ENCODE measurements around the gene FARS2.

DNA sequence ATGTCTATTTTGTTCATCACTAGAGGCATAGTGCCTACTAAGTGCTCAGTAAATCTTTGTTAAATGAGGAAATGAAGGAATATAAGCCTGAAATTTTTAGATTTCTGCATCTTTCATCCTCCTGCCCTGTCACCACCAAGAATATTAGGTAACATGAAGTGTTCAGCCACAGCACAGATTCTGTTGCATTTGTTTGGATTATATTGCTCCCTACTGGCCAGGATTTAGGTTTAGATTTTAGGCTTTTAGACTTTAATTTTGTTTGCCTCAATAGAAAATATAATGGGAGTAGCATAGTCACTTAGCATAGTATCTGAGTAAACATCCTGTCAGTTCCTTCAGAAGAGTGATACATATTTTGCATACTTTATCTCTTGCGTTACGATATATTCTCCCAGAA lies 14.2 kb downstream of the FARS2 start:
- TF ChIP-seq, protein P1, sequence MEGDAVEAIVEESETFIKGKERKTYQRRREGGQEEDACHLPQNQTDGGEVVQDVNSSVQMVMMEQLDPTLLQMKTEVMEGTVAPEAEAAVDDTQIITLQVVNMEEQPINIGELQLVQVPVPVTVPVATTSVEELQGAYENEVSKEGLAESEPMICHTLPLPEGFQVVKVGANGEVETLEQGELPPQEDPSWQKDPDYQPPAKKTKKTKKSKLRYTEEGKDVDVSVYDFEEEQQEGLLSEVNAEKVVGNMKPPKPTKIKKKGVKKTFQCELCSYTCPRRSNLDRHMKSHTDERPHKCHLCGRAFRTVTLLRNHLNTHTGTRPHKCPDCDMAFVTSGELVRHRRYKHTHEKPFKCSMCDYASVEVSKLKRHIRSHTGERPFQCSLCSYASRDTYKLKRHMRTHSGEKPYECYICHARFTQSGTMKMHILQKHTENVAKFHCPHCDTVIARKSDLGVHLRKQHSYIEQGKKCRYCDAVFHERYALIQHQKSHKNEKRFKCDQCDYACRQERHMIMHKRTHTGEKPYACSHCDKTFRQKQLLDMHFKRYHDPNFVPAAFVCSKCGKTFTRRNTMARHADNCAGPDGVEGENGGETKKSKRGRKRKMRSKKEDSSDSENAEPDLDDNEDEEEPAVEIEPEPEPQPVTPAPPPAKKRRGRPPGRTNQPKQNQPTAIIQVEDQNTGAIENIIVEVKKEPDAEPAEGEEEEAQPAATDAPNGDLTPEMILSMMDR (IDR thresholded peaks at IDR 0.05): no peak
- TF ChIP-seq POLR2A (IDR thresholded peaks at IDR 0.05): no peak

Measured in vagina (tissue), 2 donors.